Embryonic facial prominence (tissue), 1 donor: Measurements from ENCODE around the gene LMO7.

Source experiments
- DNase-seq: peaks from one replicate; pipeline ENCODE4 v3.0.0-alpha.2; 2016; ENCODE audit errors: extremely low spot score

Gene LMO7

GRCh38 chr13:75895168-75895567 lies 259.0 kb downstream of the LMO7 start:
- DNase-seq = no peak

GRCh38 chr13:75896271-75896670 lies 260.1 kb downstream of the LMO7 start:
- no peak for DNase-seq

GRCh38 chr13:75897386-75897785 lies 261.3 kb downstream of the LMO7 start:
- DNase-seq = no peak

- no peak for DNase-seq
These were observed 265.4 kb downstream of the LMO7 start for GRCh38 chr13:75901501-75901900.

- no peak for DNase-seq
These were observed 266.3 kb downstream of the LMO7 start for GRCh38 chr13:75902166-75903104.

GRCh38 chr13:75904012-75904411 lies 267.9 kb downstream of the LMO7 start:
- DNase-seq = no peak

GRCh38 chr13:75906315-75906714 lies 270.2 kb downstream of the LMO7 start:
- DNase-seq = no peak

- DNase-seq = no peak
These were observed 270.9 kb downstream of the LMO7 start for GRCh38 chr13:75907044-75907443.

- DNase-seq = no peak
These were observed 272.0 kb downstream of the LMO7 start for GRCh38 chr13:75908141-75908540.
